HEK293T (cell line): ENCODE data around the gene IGFBPL1.
"Not testable (repeated sequence)": the region's sequence is repeated elsewhere in the genome, so short reads cannot be mapped to it uniquely, and the experiment has no call there.

Experiments used
- CTCF ChIA-PET: fragments of 350-600 bp; formaldehyde crosslinking; extraction: SDS; loops from one replicate; lab custom pipeline; 2021; ENCODE audit warnings: antibody characterized with exemption, inconsistent platforms; lab: Yijun Ruan, JAX
- POLR2A ChIA-PET: fragments of 350-600 bp; formaldehyde crosslinking; extraction: SDS; loops from one replicate; lab custom pipeline; 2020; ENCODE audit warnings: antibody characterized with exemption, inconsistent platforms; lab: Yijun Ruan, JAX
- DNase-seq: peaks from one replicate; pipeline ENCODE4 v3.0.0; 2012; ENCODE audit warnings: mixed read lengths; ENCODE audit errors: extremely low spot score
- ARNT ChIP-seq: fragments of 450-650 bp; IDR thresholded peaks from 2 replicates; pipeline ENCODE4 v1.6.1; 2017; ENCODE audit warnings: mild to moderate bottlenecking
- BHLHE40 ChIP-seq: fragments of 450-650 bp; IDR thresholded peaks from 2 replicates; pipeline ENCODE4 v1.6.1; 2016; ENCODE audit warnings: mild to moderate bottlenecking, moderate library complexity, borderline replicate concordance
- CTBP1 ChIP-seq: fragments of 450-650 bp; IDR thresholded peaks from 2 replicates; pipeline ENCODE4 v1.6.1; 2016; ENCODE audit warnings: borderline replicate concordance
- ELF4 ChIP-seq: fragments of 450-650 bp; IDR thresholded peaks from 2 replicates; pipeline ENCODE4 v1.6.1; 2017; ENCODE audit warnings: antibody characterized with exemption
- FOXA1 ChIP-seq: fragments of 450-650 bp; IDR thresholded peaks from 2 replicates; pipeline ENCODE4 v1.6.1; 2016; ENCODE audit warnings: mild to moderate bottlenecking
- FOXK2 ChIP-seq: fragments of 450-650 bp; IDR thresholded peaks from 2 replicates; pipeline ENCODE4 v1.6.1; 2016; ENCODE audit warnings: mild to moderate bottlenecking
- FOXM1 ChIP-seq: fragments of 450-650 bp; IDR thresholded peaks from 2 replicates; pipeline ENCODE4 v1.6.1; 2017; ENCODE audit warnings: mild to moderate bottlenecking, borderline replicate concordance
- HDGF ChIP-seq: fragments of 450-650 bp; IDR thresholded peaks from 2 replicates; pipeline ENCODE4 v1.6.1; 2017; ENCODE audit warnings: antibody characterized with exemption, borderline replicate concordance
- L3MBTL2 ChIP-seq: fragments of 450-650 bp; conservative IDR thresholded peaks from 2 replicates; pipeline ENCODE4 v1.6.1; 2016; ENCODE audit warnings: mild to moderate bottlenecking
- LEF1 ChIP-seq: fragments of 450-650 bp; IDR thresholded peaks from 2 replicates; pipeline ENCODE4 v1.6.1; 2017; ENCODE audit warnings: mild to moderate bottlenecking, borderline replicate concordance
- NFRKB ChIP-seq: fragments of 450-650 bp; IDR thresholded peaks from 2 replicates; pipeline ENCODE4 v1.6.1; 2016; ENCODE audit warnings: mild to moderate bottlenecking, moderate library complexity
- SP1 ChIP-seq: fragments of 450-650 bp; IDR thresholded peaks from 2 replicates; pipeline ENCODE4 v1.6.1; 2017
- SUZ12 ChIP-seq: fragments of 450-650 bp; IDR thresholded peaks from 2 replicates; pipeline ENCODE4 v1.6.1; 2016; ENCODE audit warnings: mild to moderate bottlenecking
- TARDBP ChIP-seq: fragments of 450-650 bp; IDR thresholded peaks from 2 replicates; pipeline ENCODE4 v1.6.1; 2016
- ZNF384 ChIP-seq: fragments of 450-650 bp; IDR thresholded peaks from 2 replicates; pipeline ENCODE4 v1.6.1; 2016
- TF ChIP-seq, protein P1 (sequence below): fragments of 450-650 bp; IDR thresholded peaks from 2 replicates; pipeline ENCODE4 v1.6.1; 2016

IGFBPL1 gene

DNA sequence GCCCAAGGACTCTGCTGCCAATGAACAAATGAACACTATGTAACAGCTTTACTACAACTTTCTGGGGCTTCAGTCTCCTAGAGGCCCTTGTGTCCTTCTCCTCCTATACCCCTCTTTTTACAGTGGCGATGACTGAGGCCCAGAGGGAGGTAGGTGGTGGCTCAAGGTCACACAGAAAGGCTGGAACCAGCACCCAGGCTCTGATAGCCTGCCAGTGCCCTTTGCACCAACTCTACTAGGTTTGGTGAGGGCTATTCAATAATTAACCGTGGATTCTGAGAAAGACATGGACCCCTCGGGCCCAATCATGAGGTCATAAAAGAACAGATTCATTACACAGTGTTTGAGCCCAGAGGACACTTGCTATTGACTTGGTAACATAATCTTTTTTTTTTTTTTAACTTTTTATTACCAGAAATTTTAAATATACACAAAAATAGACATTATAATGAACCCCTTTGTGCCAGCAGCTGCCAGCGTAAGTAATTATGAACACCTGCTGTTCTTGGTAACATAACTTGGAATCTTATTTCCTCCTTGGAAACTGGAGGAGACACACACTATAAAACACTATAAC lies 37.8 kb downstream of the IGFBPL1 start:
- POLR2A ChIA-PET = no interaction called here
- CTCF ChIA-PET = no interaction called here
- TF ChIP-seq NFRKB = no peak
- no peak for TF ChIP-seq HDGF
- no peak for TF ChIP-seq ELF4
- TF ChIP-seq SP1 = no peak
- TF ChIP-seq ZNF384 = no peak
- no peak for TF ChIP-seq TARDBP
- TF ChIP-seq FOXM1 = no peak
- TF ChIP-seq, protein P1, sequence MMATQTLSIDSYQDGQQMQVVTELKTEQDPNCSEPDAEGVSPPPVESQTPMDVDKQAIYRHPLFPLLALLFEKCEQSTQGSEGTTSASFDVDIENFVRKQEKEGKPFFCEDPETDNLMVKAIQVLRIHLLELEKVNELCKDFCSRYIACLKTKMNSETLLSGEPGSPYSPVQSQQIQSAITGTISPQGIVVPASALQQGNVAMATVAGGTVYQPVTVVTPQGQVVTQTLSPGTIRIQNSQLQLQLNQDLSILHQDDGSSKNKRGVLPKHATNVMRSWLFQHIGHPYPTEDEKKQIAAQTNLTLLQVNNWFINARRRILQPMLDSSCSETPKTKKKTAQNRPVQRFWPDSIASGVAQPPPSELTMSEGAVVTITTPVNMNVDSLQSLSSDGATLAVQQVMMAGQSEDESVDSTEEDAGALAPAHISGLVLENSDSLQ = no peak
- TF ChIP-seq CTBP1 = no peak
- TF ChIP-seq SUZ12 = no peak
- no peak for TF ChIP-seq BHLHE40
- TF ChIP-seq FOXK2 = no peak
- TF ChIP-seq ARNT = no peak
- TF ChIP-seq FOXA1 = no peak
- no peak for TF ChIP-seq L3MBTL2
- TF ChIP-seq LEF1 = no peak
- no peak for DNase-seq

DNA sequence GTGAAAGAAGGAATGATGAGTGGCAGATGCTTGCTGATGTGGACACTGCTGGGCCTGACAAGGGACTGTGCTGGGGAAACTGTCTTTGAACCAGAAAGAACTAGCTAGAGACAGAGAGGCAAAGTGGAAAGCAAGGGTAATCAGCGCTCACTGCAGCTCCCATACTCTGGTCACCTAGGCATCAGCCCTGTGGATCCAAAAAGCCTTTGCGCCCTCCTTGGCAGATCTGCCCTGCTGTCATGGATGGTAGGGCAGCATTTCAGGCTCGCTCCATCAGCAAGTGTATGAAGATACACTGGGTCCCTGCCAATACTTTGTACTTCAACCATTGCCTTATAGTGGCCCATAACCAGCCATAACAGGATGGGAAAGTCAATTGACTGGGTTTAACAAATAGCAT lies 38.4 kb downstream of the IGFBPL1 start:
- CTCF ChIA-PET = no interaction called here
- TF ChIP-seq ELF4 (no peak), CTBP1 (no peak), FOXK2 (no peak)
- DNase-seq = no peak
- POLR2A ChIA-PET = no interaction called here

DNA sequence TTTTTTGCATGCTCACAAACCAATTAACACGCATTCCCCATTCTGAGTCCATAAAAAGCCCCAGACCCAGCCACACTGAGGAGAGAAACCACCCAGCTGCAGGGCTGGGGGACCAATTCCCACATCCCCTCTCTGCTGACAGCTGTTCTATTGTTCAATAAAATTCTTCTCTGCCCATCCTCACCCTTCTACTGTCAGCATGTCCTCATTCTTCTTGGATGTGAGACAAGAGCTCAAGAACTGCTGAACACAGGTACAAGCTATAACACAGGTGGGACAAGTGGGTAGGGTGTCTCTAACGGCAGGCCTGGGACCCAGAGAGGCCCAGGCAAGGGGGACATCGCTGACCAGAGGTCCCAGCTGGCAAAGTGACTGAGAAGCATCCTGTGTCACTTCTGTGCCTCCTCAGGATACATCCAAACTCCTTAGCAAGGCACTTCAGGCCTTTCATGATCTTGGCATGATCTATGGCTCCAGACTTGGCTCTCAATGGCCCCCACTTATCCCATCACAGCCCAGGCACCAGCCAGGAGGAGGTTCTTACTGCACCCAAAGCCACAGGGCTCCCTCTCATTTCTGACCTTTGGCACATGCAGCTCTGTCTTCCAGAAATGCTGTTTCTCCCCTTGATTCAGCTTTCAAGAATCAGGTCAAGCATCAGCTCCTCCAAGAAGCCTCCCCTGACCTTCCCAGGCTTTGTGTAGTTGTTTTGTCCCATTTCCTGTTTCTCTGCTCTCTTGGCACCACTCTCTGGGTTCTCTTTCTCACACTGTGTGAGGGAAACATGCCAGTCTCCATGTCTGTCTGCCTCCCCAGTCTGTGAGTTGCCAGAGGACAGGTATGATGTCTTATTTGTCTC lies 39.0 kb downstream of the IGFBPL1 start:
- TF ChIP-seq SP1 = no peak
- no peak for TF ChIP-seq BHLHE40
- TF ChIP-seq ARNT = no peak
- TF ChIP-seq SUZ12 = no peak
- TF ChIP-seq L3MBTL2 = no peak
- no peak for TF ChIP-seq FOXA1
- no peak for TF ChIP-seq CTBP1
- no peak for TF ChIP-seq NFRKB
- TF ChIP-seq TARDBP = no peak
- no peak for TF ChIP-seq ELF4
- TF ChIP-seq HDGF = no peak
- DNase-seq = no peak
- POLR2A ChIA-PET = no interaction called here
- CTCF ChIA-PET = no interaction called here

DNA sequence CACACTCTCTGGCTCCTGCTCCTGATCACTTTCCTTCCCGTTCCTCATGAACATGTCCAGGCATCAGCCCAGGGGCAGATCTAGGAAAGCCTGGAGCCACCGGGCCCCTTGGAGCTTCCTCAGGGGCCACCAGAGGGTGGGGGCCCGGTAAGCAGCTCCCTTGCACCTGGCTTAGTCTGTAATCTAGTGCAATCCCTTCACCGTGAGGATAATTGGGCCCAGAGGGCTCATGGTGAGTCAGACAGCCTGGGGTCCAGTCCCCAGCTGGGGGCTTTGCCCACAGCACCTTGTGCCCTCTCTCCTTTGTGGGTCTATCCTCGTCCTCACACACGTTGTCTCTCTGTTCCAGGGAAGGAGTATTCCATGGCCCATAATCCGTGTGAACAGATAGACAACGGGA lies 42.1 kb downstream of the IGFBPL1 start:
- no peak for TF ChIP-seq FOXA1
- TF ChIP-seq BHLHE40 = no peak
- TF ChIP-seq FOXM1 = no peak
- no peak for TF ChIP-seq LEF1
- TF ChIP-seq SP1 = no peak
- TF ChIP-seq ARNT = no peak
- no peak for TF ChIP-seq CTBP1
- no peak for TF ChIP-seq HDGF
- no peak for TF ChIP-seq ZNF384
- no peak for TF ChIP-seq L3MBTL2
- no peak for TF ChIP-seq FOXK2
- TF ChIP-seq ELF4 = no peak
- TF ChIP-seq SUZ12 = no peak
- TF ChIP-seq, protein P1 = no peak
- no peak for TF ChIP-seq TARDBP
- TF ChIP-seq NFRKB = no peak
- ChIA-PET CTCF (no interaction called here), POLR2A (no interaction called here)
- no peak for DNase-seq

DNA sequence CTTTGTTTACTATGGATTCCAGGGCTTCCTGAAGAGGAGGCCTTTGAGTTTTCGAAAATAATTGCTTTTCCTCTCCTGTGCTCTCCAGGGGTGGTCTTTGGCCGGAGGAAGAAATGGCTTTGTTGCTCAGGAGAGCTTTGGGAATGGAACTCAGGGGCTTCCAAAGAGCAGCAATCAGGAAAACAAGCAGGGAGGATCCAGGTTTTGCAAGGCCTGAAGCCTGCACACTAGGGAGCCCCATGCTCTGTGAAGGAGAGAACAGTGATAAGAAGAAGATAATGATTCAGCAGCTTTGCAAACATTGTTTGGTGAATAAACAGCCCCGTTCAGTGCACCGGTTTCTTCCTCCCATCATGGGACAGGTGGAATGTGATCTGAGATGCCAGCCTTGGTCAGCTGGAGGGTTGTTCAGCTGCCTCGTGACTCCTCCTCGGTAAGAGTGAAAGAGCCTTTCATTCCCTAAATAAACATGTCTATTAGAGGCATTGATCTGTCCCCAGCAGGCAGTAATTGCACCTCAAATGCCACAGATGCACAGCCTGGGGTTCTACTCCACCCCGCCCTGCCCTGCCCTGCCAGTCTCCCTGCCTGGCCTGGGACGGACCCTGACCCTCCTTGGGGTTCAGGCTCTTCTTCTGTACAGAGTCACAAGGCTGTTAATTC lies 43.3 kb downstream of the IGFBPL1 start:
- ChIA-PET CTCF (interaction anchor here (0.7 kb wide), 1 partner anchor 33 kb away, joined by 3 read pairs; no protein-coding TSS in a partner anchor), POLR2A (no interaction called here)
- DNase-seq = no peak
- no peak for TF ChIP-seq FOXM1
- TF ChIP-seq, protein P1 = no peak
- TF ChIP-seq NFRKB = no peak
- no peak for TF ChIP-seq FOXK2
- TF ChIP-seq ELF4 = no peak
- no peak for TF ChIP-seq LEF1

DNA sequence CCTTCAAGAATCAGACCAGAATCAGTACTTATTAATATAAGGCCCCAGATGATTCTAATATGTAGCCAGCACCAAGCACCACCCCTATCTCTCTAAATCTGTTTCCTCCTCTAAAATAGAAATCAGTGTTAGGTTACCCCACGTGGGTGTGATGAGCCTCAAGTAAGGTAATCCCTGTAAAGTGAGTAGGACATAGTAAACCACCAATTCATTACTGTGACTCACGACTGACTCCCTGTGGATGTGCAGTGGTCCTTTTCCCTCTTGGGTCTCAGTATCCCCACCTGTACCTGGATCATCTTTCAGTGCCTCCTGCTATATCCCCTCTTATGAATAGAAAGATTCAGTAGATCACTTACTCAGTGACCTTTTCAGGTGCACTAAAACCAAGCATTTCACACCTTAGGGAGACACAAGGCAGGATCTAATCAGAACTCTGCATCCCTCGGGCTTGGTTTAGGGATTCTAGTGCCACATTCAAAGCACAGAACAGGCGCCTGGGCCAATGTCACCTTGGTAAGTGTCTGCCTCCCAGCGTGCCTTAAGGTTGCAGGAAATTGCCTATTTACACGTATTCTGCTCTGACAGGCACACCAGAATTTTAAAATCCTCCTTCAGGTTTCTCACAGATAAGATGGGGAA lies 43.9 kb downstream of the IGFBPL1 start:
- TF ChIP-seq BHLHE40 (no peak), LEF1 (no peak), FOXM1 (no peak), CTBP1 (no peak), SUZ12 (no peak), ARNT (no peak), L3MBTL2 (no peak), TARDBP (no peak), ZNF384 (no peak)
- ChIA-PET CTCF (interaction anchor here (0.7 kb wide), 1 partner anchor 34 kb away, joined by 3 read pairs; no protein-coding TSS in a partner anchor), POLR2A (no interaction called here)
- no peak for DNase-seq

DNA sequence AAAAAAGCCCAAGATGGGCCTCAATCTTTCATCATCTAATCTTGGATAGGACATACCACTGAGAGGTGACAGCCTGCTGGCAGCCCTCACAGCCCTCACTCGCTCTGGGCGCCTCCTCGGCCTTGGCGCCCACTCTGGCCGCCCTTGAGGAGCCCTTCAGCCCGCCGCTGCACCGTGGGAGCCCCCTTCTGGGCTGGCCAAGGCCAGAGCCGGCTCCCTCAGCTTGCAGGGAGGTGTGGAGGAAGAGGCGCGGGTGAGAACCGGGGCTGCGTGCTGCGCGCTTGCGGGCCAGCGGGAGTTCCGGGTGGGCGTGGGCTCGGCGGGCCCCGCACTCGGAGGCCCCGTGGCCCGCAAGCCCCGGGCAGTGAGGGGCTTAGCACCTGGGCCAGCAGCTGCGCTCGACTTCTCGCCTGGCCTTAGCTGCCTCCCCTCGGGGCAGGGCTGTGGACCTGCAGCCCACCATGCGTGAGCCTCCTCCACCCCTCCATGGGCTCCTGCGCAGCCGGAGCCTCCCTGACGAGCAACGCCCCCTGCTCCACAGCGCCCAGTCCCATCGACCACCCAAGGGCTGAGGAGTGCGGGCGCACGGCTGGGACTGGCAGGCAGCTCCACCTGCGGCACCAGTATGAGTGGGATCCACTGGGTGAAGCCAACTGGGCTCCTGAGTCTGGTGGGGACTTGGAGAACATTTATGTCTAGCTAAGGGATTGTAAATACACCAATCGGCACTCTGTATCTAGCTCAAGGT lies 46.7 kb downstream of the IGFBPL1 start:
- DNase-seq, POLR2A ChIA-PET, CTCF ChIA-PET: not testable (repeated sequence)
